Occipital lobe (tissue), 2 donors: ENCODE results near the gene RUFY4. TPM values are rescaled to one million over a fixed set of nuclear protein-coding genes. Genes with fewer than 3 reads are reported as not detected.

Experiments used
- DNase-seq: peaks from one replicate; lab custom pipeline; 2025; lab: John Stamatoyannopoulos, UW
- total RNA-seq: library from RNA; depleted of rRNA; stranded (reverse); fragments of >200 nt; gene quantifications from one replicate; pipeline ENCODE4 v1.2.3, GENCODE V29; 2014

RUFY4 gene
- total RNA-seq, 1 donor from 2014 or later: 0.78 TPM

- no peak for DNase-seq
Observed at GRCh38 chr2:218060118-218060517, 8.9 kb upstream of the RUFY4 start.

GRCh38 chr2:218060950-218061660 is 7.9 kb upstream of the RUFY4 start:
- no peak for DNase-seq

- no peak for DNase-seq
Observed at GRCh38 chr2:218063486-218063885, 5.6 kb upstream of the RUFY4 start.

- no peak for DNase-seq
Observed at GRCh38 chr2:218063896-218064295, 5.2 kb upstream of the RUFY4 start.

GRCh38 chr2:218065239-218066006 is 3.6 kb upstream of the RUFY4 start:
- no peak for DNase-seq

GRCh38 chr2:218066926-218067515 is 2.0 kb upstream of the RUFY4 start:
- DNase-seq: no peak

GRCh38 chr2:218067523-218067922 is 1.5 kb upstream of the RUFY4 start:
- DNase-seq: no peak

- no peak for DNase-seq
Observed at GRCh38 chr2:218069606-218070300, 700 bp downstream of the RUFY4 start.

GRCh38 chr2:218070587-218070986 is 1.5 kb downstream of the RUFY4 start:
- no peak for DNase-seq

GRCh38 chr2:218071218-218071937 is 2.3 kb downstream of the RUFY4 start:
- no peak for DNase-seq

- no peak for DNase-seq
Observed at GRCh38 chr2:218072002-218072401, 2.9 kb downstream of the RUFY4 start.

- DNase-seq: no peak
Observed at GRCh38 chr2:218072478-218073024, 3.5 kb downstream of the RUFY4 start.

- no peak for DNase-seq
Observed at GRCh38 chr2:218073185-218073584, 4.1 kb downstream of the RUFY4 start.

- DNase-seq: no peak
Observed at GRCh38 chr2:218074031-218074430, 5.0 kb downstream of the RUFY4 start.

GRCh38 chr2:218075975-218076811 is 7.1 kb downstream of the RUFY4 start:
- DNase-seq: no peak

GRCh38 chr2:218077464-218078216 is 8.6 kb downstream of the RUFY4 start:
- no peak for DNase-seq

GRCh38 chr2:218079943-218080913 is 11.2 kb downstream of the RUFY4 start:
- DNase-seq: no peak

- DNase-seq: no peak
Observed at GRCh38 chr2:218081063-218081462, 12.0 kb downstream of the RUFY4 start.
